OCI-LY1 (cell line): Measurements from ENCODE around the gene CUBN.

Experiments
- H2AFZ ChIP-seq: fragments of 200-600 bp; sonication (generic), shearing (Covaris generic); 2 replicates; pipeline ENCODE4 v1.6.0; 2014; ENCODE audit warnings: antibody characterized with exemption, mild to moderate bottlenecking, low read length
- H3F3A ChIP-seq: fragments of 200-600 bp; sonication (generic), shearing (Covaris generic); 2 replicates; pipeline ENCODE4 v1.6.0; 2014; ENCODE audit warnings: mild to moderate bottlenecking, antibody characterized with exemption, low read length, moderate library complexity; ENCODE audit not compliant: insufficient read depth
- H3K27ac ChIP-seq: fragments of 200-600 bp; sonication (generic); 2 replicates; pipeline ENCODE4 v1.5.1; 2014; ENCODE audit warnings: low read length, mixed run types, mild to moderate bottlenecking, low read depth; ENCODE audit not compliant: poor library complexity, severe bottlenecking
- H3K27me3 ChIP-seq: fragments of 200-600 bp; sonication (generic); 2 replicates; pipeline ENCODE4 v1.6.0; 2014; ENCODE audit warnings: antibody characterized with exemption, mild to moderate bottlenecking, low read length, moderate library complexity; ENCODE audit not compliant: insufficient read depth
- H3K36me3 ChIP-seq: fragments of 200-600 bp; sonication (generic); 2 replicates; pipeline ENCODE4 v1.6.1; 2014; ENCODE audit warnings: mild to moderate bottlenecking, antibody characterized with exemption, low read length, moderate library complexity, mixed read lengths; ENCODE audit not compliant: insufficient read depth
- H3K4me1 ChIP-seq: fragments of 200-600 bp; sonication (generic); 2 replicates; pipeline ENCODE4 v1.5.1; 2014; ENCODE audit warnings: mild to moderate bottlenecking, low read length, moderate library complexity; ENCODE audit not compliant: insufficient read depth, severe bottlenecking
- H3K4me2 ChIP-seq: fragments of 200-600 bp; sonication (generic), shearing (Covaris generic); 2 replicates; pipeline ENCODE4 v1.6.1; 2014; ENCODE audit warnings: low read length
- H3K4me3 ChIP-seq: fragments of 200-600 bp; sonication (generic); 2 replicates; pipeline ENCODE4 v1.5.1; 2014; ENCODE audit warnings: low read length, low read depth, mild to moderate bottlenecking, mixed read lengths; ENCODE audit not compliant: poor library complexity, severe bottlenecking
- H3K79me2 ChIP-seq: fragments of 200-600 bp; shearing (Covaris generic); 2 replicates; pipeline ENCODE4 v1.6.1; 2016; ENCODE audit warnings: mixed run types, low read length, mixed read lengths; ENCODE audit not compliant: insufficient read depth
- H3K9ac ChIP-seq: fragments of 200-600 bp; sonication (generic), shearing (Covaris generic); 2 replicates; pipeline ENCODE4 v1.6.1; 2014; ENCODE audit warnings: mild to moderate bottlenecking, low read length, mixed read lengths
- H3K9me2 ChIP-seq: fragments of 200-600 bp; sonication (generic), shearing (Covaris generic); 2 replicates; pipeline ENCODE4 v1.6.1; 2014; ENCODE audit warnings: low read depth, mild to moderate bottlenecking, low read length, mixed read lengths
- H3K9me3 ChIP-seq: fragments of 200-600 bp; shearing (Covaris generic); 2 replicates; pipeline ENCODE4 v1.6.1; 2014; ENCODE audit warnings: low read length, mixed read lengths
- H4K20me1 ChIP-seq: fragments of 200-600 bp; sonication (generic), shearing (Covaris generic); 2 replicates; pipeline ENCODE4 v1.6.0; 2016; ENCODE audit warnings: mild to moderate bottlenecking, low read length; ENCODE audit not compliant: insufficient read depth
- EZH2 ChIP-seq: fragments of 200-600 bp; sonication (generic), shearing (Covaris generic); IDR thresholded peaks from 2 replicates; pipeline ENCODE4 v1.8.0; 2017; ENCODE audit warnings: borderline replicate concordance, mixed run types, mild to moderate bottlenecking, antibody characterized with exemption, low read length, moderate library complexity, mixed read lengths
- TF ChIP-seq, protein P1 (sequence below): fragments of 200-600 bp; sonication (generic), shearing (Covaris generic); IDR thresholded peaks from 2 replicates; pipeline ENCODE4 v1.5.1; 2017; ENCODE audit warnings: mild to moderate bottlenecking, antibody characterized with exemption, low read length, moderate library complexity, mixed read lengths

Gene CUBN

GRCh38 chr10:17064435-17064834 lies 65.2 kb downstream of the CUBN start:
- no peaks in the 10 kb centered on the region for H3K4me1 ChIP-seq
- H3K27me3 ChIP-seq = no peaks in the 10 kb centered on the region
- H3K79me2 ChIP-seq = no peaks in the 10 kb centered on the region
- H3F3A ChIP-seq = no peaks in the 10 kb centered on the region
- H3K9ac ChIP-seq = no peak overlapping the region
- no peaks in the 10 kb centered on the region for H4K20me1 ChIP-seq
- no peak overlapping the region for H3K27ac ChIP-seq
- H2AFZ ChIP-seq = no peak overlapping the region
- no peak overlapping the region for H3K4me2 ChIP-seq
- H3K36me3 ChIP-seq = no peaks in the 10 kb centered on the region
- H3K4me3 ChIP-seq = no peak overlapping the region
- TF ChIP-seq, protein P1, sequence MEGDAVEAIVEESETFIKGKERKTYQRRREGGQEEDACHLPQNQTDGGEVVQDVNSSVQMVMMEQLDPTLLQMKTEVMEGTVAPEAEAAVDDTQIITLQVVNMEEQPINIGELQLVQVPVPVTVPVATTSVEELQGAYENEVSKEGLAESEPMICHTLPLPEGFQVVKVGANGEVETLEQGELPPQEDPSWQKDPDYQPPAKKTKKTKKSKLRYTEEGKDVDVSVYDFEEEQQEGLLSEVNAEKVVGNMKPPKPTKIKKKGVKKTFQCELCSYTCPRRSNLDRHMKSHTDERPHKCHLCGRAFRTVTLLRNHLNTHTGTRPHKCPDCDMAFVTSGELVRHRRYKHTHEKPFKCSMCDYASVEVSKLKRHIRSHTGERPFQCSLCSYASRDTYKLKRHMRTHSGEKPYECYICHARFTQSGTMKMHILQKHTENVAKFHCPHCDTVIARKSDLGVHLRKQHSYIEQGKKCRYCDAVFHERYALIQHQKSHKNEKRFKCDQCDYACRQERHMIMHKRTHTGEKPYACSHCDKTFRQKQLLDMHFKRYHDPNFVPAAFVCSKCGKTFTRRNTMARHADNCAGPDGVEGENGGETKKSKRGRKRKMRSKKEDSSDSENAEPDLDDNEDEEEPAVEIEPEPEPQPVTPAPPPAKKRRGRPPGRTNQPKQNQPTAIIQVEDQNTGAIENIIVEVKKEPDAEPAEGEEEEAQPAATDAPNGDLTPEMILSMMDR = no peak
- no peak for TF ChIP-seq EZH2
- H3K9me3 ChIP-seq = no peaks in the 10 kb centered on the region
- H3K9me2 ChIP-seq = no peaks in the 10 kb centered on the region

GRCh38 chr10:17062955-17063484 lies 66.6 kb downstream of the CUBN start:
- Histone ChIP-seq H4K20me1 (no peaks in the 10 kb centered on the region), H3K9me3 (no peaks in the 10 kb centered on the region), H3K27ac (no peak overlapping the region), H3K9ac (no peak overlapping the region), H3K79me2 (no peaks in the 10 kb centered on the region), H3K4me2 (no peak overlapping the region), H3K27me3 (no peaks in the 10 kb centered on the region), H3K36me3 (no peaks in the 10 kb centered on the region), H3F3A (no peaks in the 10 kb centered on the region), H2AFZ (no peak overlapping the region), H3K4me3 (no peak overlapping the region), H3K9me2 (no peaks in the 10 kb centered on the region), H3K4me1 (no peaks in the 10 kb centered on the region)
- no peak for TF ChIP-seq EZH2
- TF ChIP-seq, protein P1 = no peak

GRCh38 chr10:17062493-17062892 lies 67.1 kb downstream of the CUBN start:
- Histone ChIP-seq H3K4me3 (no peak overlapping the region), H3F3A (no peaks in the 10 kb centered on the region), H3K9me3 (no peaks in the 10 kb centered on the region), H3K9me2 (no peaks in the 10 kb centered on the region), H3K79me2 (no peaks in the 10 kb centered on the region), H2AFZ (no peak overlapping the region), H3K4me1 (no peaks in the 10 kb centered on the region), H3K36me3 (no peaks in the 10 kb centered on the region), H3K4me2 (no peak overlapping the region), H4K20me1 (no peaks in the 10 kb centered on the region), H3K27me3 (no peaks in the 10 kb centered on the region), H3K27ac (no peak overlapping the region), H3K9ac (no peak overlapping the region)
- no peak for TF ChIP-seq EZH2
- TF ChIP-seq, protein P1 = no peak
